Right kidney (tissue), 9 donors: ENCODE results near the gene MSANTD1.
A peak's percentile ranks its signal among the peaks of the same experiment; 100 is the strongest.

Source experiments
- DNase-seq: peaks from one replicate; pipeline ENCODE4 v3.0.0-alpha.2; 2016
- long read RNA-seq, 8 donors: transcript quantifications; one replicate each; lab custom pipeline, GENCODE V29; 2026

Gene MSANTD1
- long read RNA-seq, donor 1: 0 reads
- long read RNA-seq, donor 2: 0 reads
- long read RNA-seq, donor 3: 0 reads
- long read RNA-seq, donor 4: 0 reads
- long read RNA-seq, donor 5: 0 reads
- long read RNA-seq, donor 6: 0 reads
- long read RNA-seq, donor 7: 0 reads
- long read RNA-seq, donor 8: 0 reads

- no peak for DNase-seq
These were observed at the start of gene MSANTD1 for GRCh38 chr4:3248811-3249661. Gene MSANTD1 (plus strand): TSS chr4:3249159. CDS start chr4:3249223, 64 bp downstream.

GRCh38 chr4:3199653-3200422 lies 49.1 kb upstream of the MSANTD1 start:
- no peak for DNase-seq

- DNase-seq: no peak
These were observed 48.4 kb upstream of the MSANTD1 start for GRCh38 chr4:3200423-3201090.

GRCh38 chr4:3201718-3202702 lies 46.9 kb upstream of the MSANTD1 start:
- peak; percentile 32 for DNase-seq

- peak; percentile 4 for DNase-seq
These were observed 45.8 kb upstream of the MSANTD1 start for GRCh38 chr4:3202836-3203820.

- no peak for DNase-seq
These were observed 45.0 kb upstream of the MSANTD1 start for GRCh38 chr4:3203971-3204431.

- no peak for DNase-seq
These were observed 43.0 kb upstream of the MSANTD1 start for GRCh38 chr4:3205995-3206394.

GRCh38 chr4:3206439-3207100 lies 42.4 kb upstream of the MSANTD1 start:
- no peak for DNase-seq

- no peak for DNase-seq
These were observed 41.4 kb upstream of the MSANTD1 start for GRCh38 chr4:3207531-3208037.

GRCh38 chr4:3208826-3209225 lies 40.1 kb upstream of the MSANTD1 start:
- no peak for DNase-seq

GRCh38 chr4:3209551-3210325 lies 39.2 kb upstream of the MSANTD1 start:
- no peak for DNase-seq

- no peak for DNase-seq
These were observed 38.5 kb upstream of the MSANTD1 start for GRCh38 chr4:3210467-3210866.

GRCh38 chr4:3211866-3212265 lies 37.1 kb upstream of the MSANTD1 start:
- DNase-seq: no peak

- DNase-seq: no peak
These were observed 36.4 kb upstream of the MSANTD1 start for GRCh38 chr4:3212391-3213105.

- DNase-seq: no peak
These were observed 35.9 kb upstream of the MSANTD1 start for GRCh38 chr4:3213106-3213425.

GRCh38 chr4:3213661-3214250 lies 35.2 kb upstream of the MSANTD1 start:
- no peak for DNase-seq

GRCh38 chr4:3215256-3215655 lies 33.7 kb upstream of the MSANTD1 start:
- no peak for DNase-seq
